ENCODE results near the gene TBPL2.
"Not testable (repeated sequence)": the region's sequence is repeated elsewhere in the genome, so short reads cannot be mapped to it uniquely, and the experiment has no call there.

The TBPL2 gene

GRCh38 chr14:55440385-55440784 is at the start of gene TBPL2:
TBPL2 (minus strand) TSS chr14:55440616; CDS start chr14:55440449, 167 bp downstream.
- DNase-seq: no peak

- no peak for DNase-seq
Measured at GRCh38 chr14:55488204-55488603, 47.8 kb upstream of the TBPL2 start.

- no peak for DNase-seq
Measured at GRCh38 chr14:55482936-55483605, 42.7 kb upstream of the TBPL2 start.

GRCh38 chr14:55481769-55482168 is 41.4 kb upstream of the TBPL2 start:
- no peak for DNase-seq

- no peak for DNase-seq
Measured at GRCh38 chr14:55477680-55478079, 37.3 kb upstream of the TBPL2 start.

GRCh38 chr14:55476448-55476847 is 36.0 kb upstream of the TBPL2 start:
- DNase-seq: not testable (repeated sequence)

- no peak for DNase-seq
Measured at GRCh38 chr14:55473786-55474185, 33.4 kb upstream of the TBPL2 start.

- DNase-seq: no peak
Measured at GRCh38 chr14:55470025-55470424, 29.6 kb upstream of the TBPL2 start.

GRCh38 chr14:55467307-55467706 is 26.9 kb upstream of the TBPL2 start:
- no peak for DNase-seq

GRCh38 chr14:55458800-55459515 is 18.5 kb upstream of the TBPL2 start:
- DNase-seq: no peak

- no peak for DNase-seq
Measured at GRCh38 chr14:55457496-55457895, 17.1 kb upstream of the TBPL2 start.

- not testable (repeated sequence) for DNase-seq
Measured at GRCh38 chr14:55456411-55456810, 16.0 kb upstream of the TBPL2 start.

GRCh38 chr14:55454264-55455002 is 14.0 kb upstream of the TBPL2 start:
- peak; percentile 98 for DNase-seq

GRCh38 chr14:55451950-55452349 is 11.5 kb upstream of the TBPL2 start:
- DNase-seq: no peak

GRCh38 chr14:55451398-55451797 is 11.0 kb upstream of the TBPL2 start:
- no peak for DNase-seq

- no peak for DNase-seq
Measured at GRCh38 chr14:55450987-55451386, 10.6 kb upstream of the TBPL2 start.

- no peak for DNase-seq
Measured at GRCh38 chr14:55450539-55450938, 10.1 kb upstream of the TBPL2 start.

GRCh38 chr14:55450124-55450523 is 9.7 kb upstream of the TBPL2 start:
- no peak for DNase-seq

GRCh38 chr14:55449116-55449515 is 8.7 kb upstream of the TBPL2 start:
- no peak for DNase-seq

- no peak for DNase-seq
Measured at GRCh38 chr14:55448141-55448614, 7.8 kb upstream of the TBPL2 start.

GRCh38 chr14:55446833-55447232 is 6.4 kb upstream of the TBPL2 start:
- DNase-seq: no peak

- peak; percentile 80 for DNase-seq
Measured at GRCh38 chr14:55446127-55446736, 5.8 kb upstream of the TBPL2 start.

- no peak for DNase-seq
Measured at GRCh38 chr14:55441286-55441685, 870 bp upstream of the TBPL2 start.
